ENCODE data around the gene GPX5.

DNA sequence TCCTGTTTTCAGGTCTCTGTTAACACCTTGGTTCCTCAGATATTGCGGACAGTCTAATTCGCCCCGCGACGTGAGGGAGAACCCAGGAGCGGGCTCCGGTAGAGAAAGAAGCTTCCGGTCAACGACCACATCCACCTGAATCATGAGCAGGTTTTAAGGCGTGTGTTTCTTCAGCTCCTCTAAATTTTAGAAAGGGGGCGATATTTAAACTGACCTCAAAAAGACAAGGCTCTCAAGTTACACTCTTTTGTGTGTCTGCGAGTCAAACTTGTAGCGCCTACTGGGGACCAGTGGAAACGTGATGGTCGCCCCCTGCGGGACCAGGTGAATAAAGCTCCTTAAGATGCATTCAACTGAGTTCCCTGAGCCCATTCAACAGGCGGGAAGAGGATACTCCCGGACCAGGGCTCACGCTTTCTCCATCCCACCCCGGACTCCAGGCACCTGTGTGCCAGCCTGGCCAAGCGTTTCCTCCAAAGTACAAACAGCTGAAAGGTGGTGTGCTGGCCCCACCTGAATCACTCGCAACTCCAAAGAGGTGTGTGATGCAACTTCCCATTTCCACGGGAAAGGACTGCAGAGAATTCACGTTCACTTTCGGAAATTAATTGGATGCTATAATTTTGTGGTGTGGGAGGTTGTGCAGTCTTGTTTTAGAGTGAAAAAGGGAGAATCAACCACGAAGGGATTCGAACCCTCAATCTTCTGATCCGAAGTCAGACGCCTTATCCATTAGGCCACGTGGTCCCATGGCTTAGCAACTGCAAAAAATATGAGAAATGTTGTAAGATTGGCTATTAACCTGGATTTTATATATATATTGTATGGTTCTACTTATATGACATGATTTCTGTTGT lies 17.0 kb downstream of the GPX5 start:
- TF ChIP-seq, protein P1, sequence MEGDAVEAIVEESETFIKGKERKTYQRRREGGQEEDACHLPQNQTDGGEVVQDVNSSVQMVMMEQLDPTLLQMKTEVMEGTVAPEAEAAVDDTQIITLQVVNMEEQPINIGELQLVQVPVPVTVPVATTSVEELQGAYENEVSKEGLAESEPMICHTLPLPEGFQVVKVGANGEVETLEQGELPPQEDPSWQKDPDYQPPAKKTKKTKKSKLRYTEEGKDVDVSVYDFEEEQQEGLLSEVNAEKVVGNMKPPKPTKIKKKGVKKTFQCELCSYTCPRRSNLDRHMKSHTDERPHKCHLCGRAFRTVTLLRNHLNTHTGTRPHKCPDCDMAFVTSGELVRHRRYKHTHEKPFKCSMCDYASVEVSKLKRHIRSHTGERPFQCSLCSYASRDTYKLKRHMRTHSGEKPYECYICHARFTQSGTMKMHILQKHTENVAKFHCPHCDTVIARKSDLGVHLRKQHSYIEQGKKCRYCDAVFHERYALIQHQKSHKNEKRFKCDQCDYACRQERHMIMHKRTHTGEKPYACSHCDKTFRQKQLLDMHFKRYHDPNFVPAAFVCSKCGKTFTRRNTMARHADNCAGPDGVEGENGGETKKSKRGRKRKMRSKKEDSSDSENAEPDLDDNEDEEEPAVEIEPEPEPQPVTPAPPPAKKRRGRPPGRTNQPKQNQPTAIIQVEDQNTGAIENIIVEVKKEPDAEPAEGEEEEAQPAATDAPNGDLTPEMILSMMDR (IDR thresholded peaks at IDR 0.05), result no peak
- no peak for TF ChIP-seq EP300 (IDR thresholded peaks at IDR 0.05)
